ENCODE data around the gene TGFBR2.

TGFBR2 gene

GRCh38 chr3:30692498-30693130 is 86.2 kb downstream of the TGFBR2 start:
- no peak for DNase-seq (ENCODE audit: low read depth in 2 of 2)

DNA sequence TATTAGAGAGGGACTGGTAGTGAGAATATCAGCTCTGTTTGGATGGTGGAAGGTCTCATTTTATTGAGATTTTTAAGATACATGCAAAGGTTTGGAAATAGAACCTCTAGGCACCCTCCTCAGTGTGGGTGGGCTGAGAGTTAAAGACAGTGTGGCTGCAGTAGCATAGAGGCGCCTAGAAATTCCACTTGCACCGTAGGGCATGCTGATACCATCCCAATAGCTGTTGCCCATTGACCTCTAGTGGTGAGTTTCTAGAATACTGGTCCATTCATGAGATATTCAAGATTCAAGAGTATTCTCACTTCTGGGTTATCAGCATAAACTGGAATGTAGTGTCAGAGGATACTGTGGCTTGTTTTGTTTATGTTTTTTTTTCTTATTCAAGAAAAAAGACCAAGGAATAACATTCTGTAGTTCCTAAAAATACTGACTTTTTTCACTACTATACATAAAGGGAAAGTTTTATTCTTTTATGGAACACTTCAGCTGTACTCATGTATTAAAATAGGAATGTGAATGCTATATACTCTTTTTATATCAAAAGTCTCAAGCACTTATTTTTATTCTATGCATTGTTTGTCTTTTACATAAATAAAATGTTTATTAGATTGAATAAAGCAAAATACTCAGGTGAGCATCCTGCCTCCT is 87.2 kb downstream of the TGFBR2 start:
- peak in 1 of 2 donors; percentile 9 for DNase-seq (ENCODE audit: low read depth in 2 of 2)

- no peak for DNase-seq (ENCODE audit: low read depth in 2 of 2)
These were observed 87.7 kb downstream of the TGFBR2 start for GRCh38 chr3:30694148-30694547.

- no peak for DNase-seq (ENCODE audit: low read depth in 2 of 2)
These were observed 88.3 kb downstream of the TGFBR2 start for GRCh38 chr3:30694668-30695067.

DNA sequence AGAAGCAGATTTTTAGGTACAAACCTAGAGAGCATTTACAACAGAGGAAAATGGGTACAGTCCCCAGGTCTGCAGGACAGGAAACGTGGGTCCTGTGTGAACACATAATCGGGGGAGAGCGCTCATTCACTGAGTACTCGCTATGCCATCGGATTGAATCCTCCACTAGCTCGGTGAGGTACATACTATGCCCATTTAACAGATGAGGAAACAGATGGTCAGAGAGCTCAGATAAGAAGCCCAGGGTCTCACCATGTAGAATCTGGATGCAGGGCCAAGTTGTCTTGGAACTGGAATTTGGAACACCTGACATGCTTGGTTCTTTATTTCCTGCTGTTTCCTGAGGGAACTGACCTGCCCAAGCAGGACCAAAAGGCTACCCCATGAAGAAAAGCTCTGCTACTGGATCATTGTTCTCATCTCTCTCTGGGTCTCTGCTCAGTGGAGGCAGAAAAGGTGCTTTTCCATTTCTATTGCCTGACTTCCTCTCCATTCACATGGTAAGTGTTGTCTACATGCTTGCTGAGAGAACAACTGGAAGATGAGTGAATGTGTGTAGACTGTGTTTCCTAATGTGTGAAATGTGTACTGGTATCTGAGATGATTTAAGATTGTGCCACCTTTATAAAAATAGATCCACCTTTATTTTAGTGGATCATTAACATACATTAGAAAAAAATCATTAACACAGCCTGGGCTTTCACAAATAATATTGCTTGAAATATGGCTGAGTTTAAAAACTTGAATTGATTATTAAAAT is 89.1 kb downstream of the TGFBR2 start:
- DNase-seq (ENCODE audit: low read depth in 2 of 2), result no peak

DNA sequence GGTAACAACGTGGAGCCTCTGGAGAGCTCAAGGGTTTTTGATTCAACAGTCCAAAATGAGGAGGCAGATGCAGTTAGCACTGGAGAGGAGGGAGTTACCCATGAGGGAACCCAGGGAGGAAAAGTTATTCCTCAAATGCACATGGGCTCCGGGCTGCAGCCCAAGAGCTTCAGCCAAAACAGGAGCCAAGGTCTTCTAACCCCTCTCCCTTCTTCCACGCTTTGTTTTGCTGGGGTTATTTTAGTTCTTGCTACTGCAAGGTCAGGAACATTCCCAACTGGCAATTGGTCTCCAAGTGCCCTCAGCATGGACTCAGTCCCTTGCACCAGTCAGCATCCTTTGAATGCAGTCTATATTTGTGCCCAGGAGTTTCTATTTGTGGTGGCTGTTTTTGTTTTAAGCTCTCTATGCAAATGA is 90.0 kb downstream of the TGFBR2 start:
- no peak for DNase-seq (ENCODE audit: low read depth in 2 of 2)

DNA sequence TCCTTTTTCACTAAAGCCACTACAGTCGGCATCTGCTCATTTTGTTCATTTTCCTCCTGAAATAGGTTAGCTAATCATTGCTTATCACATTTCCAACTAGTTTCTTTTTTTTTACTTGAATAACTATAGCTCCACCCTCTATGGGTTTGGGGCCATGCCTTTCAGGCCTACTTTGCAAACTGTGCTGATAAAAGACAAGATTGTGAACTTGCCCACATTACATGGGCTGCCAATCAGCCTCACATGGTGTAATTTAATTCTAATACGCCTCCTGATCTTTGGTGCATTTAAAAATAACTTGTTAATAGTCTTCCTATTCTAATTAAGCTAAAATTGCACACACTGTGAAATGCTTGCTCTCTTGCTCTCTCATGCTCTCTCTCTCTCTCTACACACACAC is 90.5 kb downstream of the TGFBR2 start:
- DNase-seq (ENCODE audit: low read depth in 2 of 2), result no peak

DNA sequence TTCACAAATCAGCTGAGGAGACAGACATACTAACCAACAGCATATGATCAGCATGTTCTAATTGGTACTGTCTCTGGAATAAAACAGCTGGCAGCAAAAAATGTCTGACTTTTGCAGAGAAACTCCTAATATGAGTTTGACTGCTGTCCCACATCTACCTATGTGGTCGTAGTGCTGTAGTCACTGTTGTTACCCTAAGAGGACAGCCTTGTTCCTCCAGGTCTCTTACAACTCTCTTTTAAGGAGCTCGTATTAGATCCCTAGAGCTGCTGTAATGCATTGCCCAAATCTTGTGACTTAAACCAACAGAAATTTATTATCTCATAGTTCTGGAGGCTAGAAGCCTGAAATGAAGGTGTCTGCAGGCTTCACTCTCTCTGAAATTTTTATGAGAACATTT is 92.1 kb downstream of the TGFBR2 start:
- no peak for DNase-seq (ENCODE audit: low read depth in 2 of 2)

- no peak for DNase-seq (ENCODE audit: low read depth in 2 of 2)
These were observed 93.5 kb downstream of the TGFBR2 start for GRCh38 chr3:30699927-30700326.

- no peak for DNase-seq (ENCODE audit: low read depth in 2 of 2)
These were observed 94.4 kb downstream of the TGFBR2 start for GRCh38 chr3:30700702-30701321.

DNA sequence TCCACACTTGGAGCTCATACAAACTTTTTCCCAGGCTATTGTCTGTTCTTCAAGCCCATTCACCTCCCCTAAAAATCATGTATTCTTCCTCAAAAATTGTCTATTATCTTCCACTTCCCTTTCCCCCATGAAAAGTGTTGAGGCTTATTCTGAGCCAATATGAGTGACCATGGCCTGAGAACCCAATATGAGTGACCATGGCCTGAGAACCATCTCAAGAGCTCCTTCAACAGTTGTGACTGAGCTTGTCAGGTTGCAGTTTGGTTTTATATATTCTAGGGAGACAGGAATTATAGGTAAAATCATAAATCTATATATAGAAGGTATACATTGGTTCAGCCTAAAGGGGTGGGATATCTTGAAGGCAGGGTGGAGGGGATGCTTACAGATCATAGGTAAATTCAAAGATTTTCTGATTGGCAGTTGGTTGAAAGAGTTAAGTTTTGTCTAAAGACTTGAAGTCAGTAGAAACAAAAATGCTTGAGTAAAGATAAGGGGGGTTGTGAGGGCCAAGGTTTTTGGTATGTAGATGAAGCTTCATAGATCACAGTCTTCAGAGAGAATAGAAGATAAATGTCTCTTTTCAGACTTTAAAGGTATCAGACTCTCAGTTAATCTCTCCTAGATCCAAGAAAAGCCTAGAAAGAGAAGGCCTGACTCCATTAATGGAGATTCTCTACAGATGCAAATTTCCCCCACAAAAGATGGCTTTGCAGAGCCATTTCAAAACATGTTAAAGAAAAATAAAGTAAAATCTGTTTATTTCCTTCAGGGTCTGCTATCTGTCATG is 95.8 kb downstream of the TGFBR2 start:
- no peak for DNase-seq (ENCODE audit: low read depth in 2 of 2)

GRCh38 chr3:30702828-30703397 is 96.5 kb downstream of the TGFBR2 start:
- no peak for DNase-seq (ENCODE audit: low read depth in 2 of 2)

GRCh38 chr3:30704931-30705890 is 98.8 kb downstream of the TGFBR2 start:
- no peak for DNase-seq (ENCODE audit: low read depth in 2 of 2)

DNA sequence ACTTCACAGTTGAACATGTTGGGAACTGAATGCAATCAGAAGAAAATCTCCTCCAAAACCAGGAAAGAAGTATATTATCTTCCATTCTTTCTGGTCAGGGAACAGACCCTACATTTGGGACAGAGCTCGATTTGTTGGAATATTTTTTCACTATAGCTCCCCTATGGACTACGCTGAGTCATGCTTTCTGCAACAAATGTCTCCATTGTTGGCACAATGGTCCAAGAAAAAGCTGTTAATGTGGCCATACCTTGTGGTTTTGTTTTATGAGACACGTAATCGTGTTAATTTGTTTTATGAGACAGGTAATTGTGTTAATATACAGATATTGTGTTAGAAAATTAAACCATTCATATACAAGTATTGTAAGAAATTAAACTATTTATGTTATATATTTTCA is 101.4 kb downstream of the TGFBR2 start:
- no peak for DNase-seq (ENCODE audit: low read depth in 2 of 2)

- DNase-seq (ENCODE audit: low read depth in 2 of 2), result no peak
These were observed 102.1 kb downstream of the TGFBR2 start for GRCh38 chr3:30708472-30708871.

- no peak for DNase-seq (ENCODE audit: low read depth in 2 of 2)
These were observed 103.6 kb downstream of the TGFBR2 start for GRCh38 chr3:30710017-30710416.

DNA sequence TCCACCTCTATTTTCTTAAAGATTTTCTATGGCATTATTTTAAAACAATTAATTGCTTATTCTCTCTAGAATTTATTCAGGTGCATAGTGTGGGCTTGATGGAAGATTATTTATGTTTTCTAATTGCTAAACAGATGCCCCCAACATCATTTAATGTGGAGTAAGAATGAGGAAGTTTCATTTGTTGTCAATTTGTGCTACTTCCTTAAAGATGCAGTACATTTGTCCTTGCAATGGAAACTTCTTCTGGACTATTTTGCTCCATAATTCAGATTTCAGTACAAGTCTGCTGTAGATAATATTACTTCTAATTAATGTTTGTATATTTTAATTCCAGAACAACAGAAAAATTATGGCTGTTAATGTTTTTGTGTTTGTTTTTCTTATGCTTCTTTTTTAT is 104.8 kb downstream of the TGFBR2 start:
- no peak for DNase-seq (ENCODE audit: low read depth in 2 of 2)

DNA sequence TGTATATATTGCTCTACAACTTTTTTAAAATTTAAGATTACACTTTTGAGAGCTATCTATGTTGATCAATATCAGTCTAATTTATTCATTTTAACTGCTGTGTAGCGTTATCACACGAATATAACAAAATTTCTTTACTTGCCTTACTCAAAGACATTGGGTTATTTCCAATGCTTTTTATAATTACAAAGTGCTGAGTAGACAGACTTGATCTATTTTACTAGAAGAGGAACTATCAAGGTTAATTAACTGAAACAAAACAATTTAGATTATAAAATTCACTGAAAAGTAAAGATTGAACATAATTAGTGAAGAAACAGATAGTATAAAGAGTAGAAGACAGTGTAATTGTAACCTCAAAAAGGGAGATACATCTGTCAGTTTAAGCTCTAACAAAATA is 105.5 kb downstream of the TGFBR2 start:
- DNase-seq (ENCODE audit: low read depth in 2 of 2), result no peak

DNA sequence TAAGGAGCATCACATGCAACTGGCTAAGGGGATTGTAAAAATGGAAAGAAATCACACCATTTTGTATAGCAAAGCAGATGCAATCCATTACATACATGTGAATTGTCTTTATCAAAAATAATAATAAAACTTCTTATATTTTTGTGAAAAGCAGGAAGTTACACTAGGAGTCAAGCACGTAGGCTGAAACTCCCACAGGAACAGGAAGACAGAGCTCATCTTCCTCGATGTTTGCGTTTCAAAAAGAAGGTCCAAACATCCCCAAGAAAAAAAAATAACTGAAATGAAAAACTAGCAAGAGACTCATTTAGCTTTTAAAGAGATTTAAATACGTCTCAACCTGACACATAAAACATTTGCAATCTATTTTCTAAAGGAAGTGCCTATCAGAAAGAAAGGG is 106.6 kb downstream of the TGFBR2 start:
- no peak for DNase-seq (ENCODE audit: low read depth in 2 of 2)

- DNase-seq (ENCODE audit: low read depth in 2 of 2), result no peak
These were observed 107.6 kb downstream of the TGFBR2 start for GRCh38 chr3:30713885-30714503.
